Measurements from ENCODE around the gene MAML3. TPM values are rescaled to one million over a fixed set of nuclear protein-coding genes. Genes with fewer than 3 reads are reported as not detected.

The MAML3 gene
- total RNA-seq, 1 donor from 2014 or later: 8.0 TPM

DNA sequence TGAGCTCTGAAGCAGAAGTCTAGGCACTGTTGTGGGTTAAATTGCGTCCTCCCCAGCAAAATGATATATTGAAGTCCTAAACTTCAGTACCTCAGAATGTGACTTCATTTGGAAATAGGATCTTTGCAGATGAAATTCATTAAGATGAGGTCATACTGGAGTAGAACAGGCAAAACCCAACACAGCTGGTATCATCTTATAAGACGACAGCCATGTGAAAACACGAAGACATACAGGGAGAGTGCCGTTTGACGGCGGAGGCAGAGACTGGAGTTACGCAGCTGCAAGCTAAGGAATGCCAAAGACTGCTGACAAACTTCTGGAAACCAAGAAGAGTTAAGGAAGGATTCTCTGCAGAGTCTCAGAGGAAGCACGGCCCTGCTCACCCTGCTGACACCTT lies 241.5 kb downstream of the MAML3 start:
- H3K36me3 Mint-ChIP-seq (ENCODE audit: unreplicated experiment): no peaks in the 10 kb centered on the region
- TF ChIP-seq, protein P1, sequence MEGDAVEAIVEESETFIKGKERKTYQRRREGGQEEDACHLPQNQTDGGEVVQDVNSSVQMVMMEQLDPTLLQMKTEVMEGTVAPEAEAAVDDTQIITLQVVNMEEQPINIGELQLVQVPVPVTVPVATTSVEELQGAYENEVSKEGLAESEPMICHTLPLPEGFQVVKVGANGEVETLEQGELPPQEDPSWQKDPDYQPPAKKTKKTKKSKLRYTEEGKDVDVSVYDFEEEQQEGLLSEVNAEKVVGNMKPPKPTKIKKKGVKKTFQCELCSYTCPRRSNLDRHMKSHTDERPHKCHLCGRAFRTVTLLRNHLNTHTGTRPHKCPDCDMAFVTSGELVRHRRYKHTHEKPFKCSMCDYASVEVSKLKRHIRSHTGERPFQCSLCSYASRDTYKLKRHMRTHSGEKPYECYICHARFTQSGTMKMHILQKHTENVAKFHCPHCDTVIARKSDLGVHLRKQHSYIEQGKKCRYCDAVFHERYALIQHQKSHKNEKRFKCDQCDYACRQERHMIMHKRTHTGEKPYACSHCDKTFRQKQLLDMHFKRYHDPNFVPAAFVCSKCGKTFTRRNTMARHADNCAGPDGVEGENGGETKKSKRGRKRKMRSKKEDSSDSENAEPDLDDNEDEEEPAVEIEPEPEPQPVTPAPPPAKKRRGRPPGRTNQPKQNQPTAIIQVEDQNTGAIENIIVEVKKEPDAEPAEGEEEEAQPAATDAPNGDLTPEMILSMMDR (IDR thresholded peaks at IDR 0.05): no peak
- H3K4me3 Mint-ChIP-seq (ENCODE audit: unreplicated experiment): no peak overlapping the region
- H3K27me3 Mint-ChIP-seq (ENCODE audit: unreplicated experiment): no peaks in the 10 kb centered on the region
- no peak for DNase-seq (ENCODE audit: extremely low spot score, unreplicated experiment)
- H3K9me3 Mint-ChIP-seq (ENCODE audit: unreplicated experiment): no peaks in the 10 kb centered on the region
- no peak overlapping the region for H3K27ac Mint-ChIP-seq (ENCODE audit: unreplicated experiment)
- H3K4me1 Mint-ChIP-seq (ENCODE audit: unreplicated experiment): peaks cover 34% of the 10 kb centered on the region

DNA sequence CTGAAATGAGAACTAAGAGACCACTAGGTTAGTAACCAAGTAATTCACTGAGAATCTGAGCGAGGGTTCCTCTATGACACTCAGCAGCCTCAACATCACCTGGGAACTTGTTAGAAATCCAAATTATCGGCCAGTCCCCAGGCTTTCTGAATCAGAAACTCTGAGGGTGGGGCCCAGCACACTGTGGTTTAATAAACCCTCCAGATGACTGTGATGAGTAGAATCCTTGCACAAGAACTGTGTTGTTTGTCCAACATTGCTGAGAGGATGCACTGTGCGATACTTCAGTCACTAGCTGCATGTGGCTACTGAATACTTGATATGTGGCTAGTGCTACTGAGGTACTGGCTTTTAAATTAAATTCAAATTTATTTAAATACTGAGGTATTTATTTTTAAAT lies 243.9 kb downstream of the MAML3 start:
- DNase-seq (ENCODE audit: extremely low spot score, unreplicated experiment): no peak
- Mint-ChIP-seq H3K4me1 (ENCODE audit: unreplicated experiment) (peaks cover 23% of the 10 kb centered on the region), H3K9me3 (ENCODE audit: unreplicated experiment) (no peaks in the 10 kb centered on the region), H3K27ac (ENCODE audit: unreplicated experiment) (no peak overlapping the region), H3K36me3 (ENCODE audit: unreplicated experiment) (peaks cover 2% of the 10 kb centered on the region), H3K27me3 (ENCODE audit: unreplicated experiment) (no peaks in the 10 kb centered on the region), H3K4me3 (ENCODE audit: unreplicated experiment) (no peak overlapping the region)
- TF ChIP-seq, protein P1 (IDR thresholded peaks at IDR 0.05): no peak

DNA sequence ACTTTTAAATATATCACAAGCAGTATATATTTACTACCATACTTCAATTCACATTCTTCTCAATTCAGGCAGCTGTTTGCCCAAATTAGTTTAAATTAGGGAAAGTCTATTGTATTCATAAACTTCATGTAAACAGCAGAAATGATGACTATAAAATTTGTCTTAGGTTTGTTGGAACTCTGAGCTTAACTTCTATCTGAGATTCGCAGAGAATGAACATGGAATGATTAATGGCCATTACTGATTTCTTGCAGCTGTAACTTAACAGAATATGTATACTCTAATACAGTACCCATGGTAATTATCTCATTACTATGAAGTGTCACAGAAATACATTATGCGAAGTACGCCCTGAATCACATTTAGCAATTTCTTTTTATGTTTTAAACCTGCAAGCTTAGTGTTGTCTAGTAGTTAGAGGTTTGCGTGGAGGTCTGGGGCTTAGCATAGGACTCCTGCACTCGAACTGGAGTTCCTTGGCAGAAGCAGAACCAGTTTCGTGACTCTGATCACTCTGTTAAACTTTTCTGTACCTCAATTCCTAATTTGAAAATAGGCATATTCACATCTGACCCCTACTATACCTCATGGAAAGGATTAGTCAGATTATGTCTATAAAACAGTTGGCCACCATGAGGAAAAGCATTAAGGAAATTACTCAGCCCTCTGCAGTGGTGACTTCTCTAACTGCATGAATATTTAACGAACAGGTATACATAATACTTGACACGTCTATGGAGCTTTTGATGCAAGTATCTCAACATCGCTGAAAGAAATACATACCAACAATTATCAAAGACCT lies 245.1 kb downstream of the MAML3 start:
- Mint-ChIP-seq H3K36me3 (ENCODE audit: unreplicated experiment) (peaks cover 2% of the 10 kb centered on the region), H3K27me3 (ENCODE audit: unreplicated experiment) (no peaks in the 10 kb centered on the region), H3K4me3 (ENCODE audit: unreplicated experiment) (no peak overlapping the region), H3K27ac (ENCODE audit: unreplicated experiment) (no peak overlapping the region), H3K9me3 (ENCODE audit: unreplicated experiment) (no peaks in the 10 kb centered on the region), H3K4me1 (ENCODE audit: unreplicated experiment) (peaks cover 16% of the 10 kb centered on the region)
- TF ChIP-seq, protein P1 (IDR thresholded peaks at IDR 0.05): no peak
- DNase-seq (ENCODE audit: extremely low spot score, unreplicated experiment): no peak

DNA sequence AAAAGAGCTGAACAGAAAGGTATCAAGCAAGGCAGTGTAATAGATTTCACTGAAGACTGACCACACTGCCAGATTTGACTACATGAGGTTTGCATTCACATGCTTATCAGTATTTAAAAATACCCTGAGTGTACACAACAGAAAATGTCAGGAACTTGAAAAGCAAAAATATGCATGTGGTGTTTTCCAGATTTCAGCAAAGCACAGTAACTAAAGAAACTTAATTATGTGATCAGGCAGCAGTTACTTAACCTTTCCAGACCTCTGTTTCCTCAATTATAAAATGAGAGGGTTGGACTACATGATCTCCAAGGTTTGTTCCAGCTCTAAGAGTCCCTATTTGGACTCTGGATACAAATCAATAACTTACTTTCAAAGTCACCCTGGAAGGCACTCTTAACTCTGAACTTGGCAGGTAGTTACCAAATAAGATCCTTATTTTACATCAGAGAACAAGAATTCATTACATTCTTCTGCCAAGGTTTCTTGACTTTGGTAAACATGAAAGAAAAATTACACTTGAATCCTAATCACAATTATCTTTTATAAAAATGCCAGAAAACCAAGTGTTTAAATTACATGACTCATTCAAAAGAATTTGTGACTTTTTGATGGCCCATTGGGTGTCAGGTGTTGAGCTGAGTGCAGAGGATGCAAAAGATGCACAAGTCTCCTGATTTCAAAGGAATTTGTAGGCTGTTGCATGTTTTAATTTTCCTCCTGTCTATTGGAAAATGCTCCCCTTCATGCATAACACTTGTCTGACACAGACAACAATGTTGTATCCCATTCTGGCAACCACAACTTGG lies 246.8 kb downstream of the MAML3 start:
- Mint-ChIP-seq H3K4me3 (ENCODE audit: unreplicated experiment) (no peak overlapping the region), H3K36me3 (ENCODE audit: unreplicated experiment) (peaks cover 2% of the 10 kb centered on the region), H3K4me1 (ENCODE audit: unreplicated experiment) (peaks cover 6% of the 10 kb centered on the region), H3K9me3 (ENCODE audit: unreplicated experiment) (no peaks in the 10 kb centered on the region), H3K27me3 (ENCODE audit: unreplicated experiment) (no peaks in the 10 kb centered on the region), H3K27ac (ENCODE audit: unreplicated experiment) (no peak overlapping the region)
- TF ChIP-seq, protein P1 (IDR thresholded peaks at IDR 0.05): no peak
- DNase-seq (ENCODE audit: extremely low spot score, unreplicated experiment): no peak

DNA sequence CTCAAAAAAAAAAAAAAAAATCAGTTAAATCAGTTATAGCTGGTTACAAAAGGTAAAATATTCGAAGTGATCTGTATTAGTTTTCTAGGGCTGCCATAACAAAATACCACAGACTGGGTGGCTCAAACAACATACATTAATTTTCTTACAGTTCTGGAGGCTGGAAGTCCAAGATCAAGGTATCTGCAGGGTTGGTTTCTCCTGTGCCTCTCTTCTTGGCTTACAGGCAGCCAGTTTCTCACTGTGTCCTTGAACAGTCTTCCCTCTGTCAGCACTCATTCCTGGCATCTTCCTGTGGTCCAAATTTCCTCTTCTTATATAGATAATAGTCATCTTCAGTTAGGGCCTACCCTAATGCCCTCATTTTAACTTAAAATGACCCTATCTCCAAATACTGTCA lies 248.5 kb downstream of the MAML3 start:
- Mint-ChIP-seq H3K27ac (ENCODE audit: unreplicated experiment) (no peak overlapping the region), H3K4me1 (ENCODE audit: unreplicated experiment) (peaks cover 18% of the 10 kb centered on the region), H3K9me3 (ENCODE audit: unreplicated experiment) (no peaks in the 10 kb centered on the region), H3K36me3 (ENCODE audit: unreplicated experiment) (peaks cover 2% of the 10 kb centered on the region), H3K4me3 (ENCODE audit: unreplicated experiment) (no peak overlapping the region), H3K27me3 (ENCODE audit: unreplicated experiment) (no peaks in the 10 kb centered on the region)
- TF ChIP-seq, protein P1 (IDR thresholded peaks at IDR 0.05): no peak
- no peak for DNase-seq (ENCODE audit: extremely low spot score, unreplicated experiment)
